ENCODE measurements around the gene ROCK2.

DNA sequence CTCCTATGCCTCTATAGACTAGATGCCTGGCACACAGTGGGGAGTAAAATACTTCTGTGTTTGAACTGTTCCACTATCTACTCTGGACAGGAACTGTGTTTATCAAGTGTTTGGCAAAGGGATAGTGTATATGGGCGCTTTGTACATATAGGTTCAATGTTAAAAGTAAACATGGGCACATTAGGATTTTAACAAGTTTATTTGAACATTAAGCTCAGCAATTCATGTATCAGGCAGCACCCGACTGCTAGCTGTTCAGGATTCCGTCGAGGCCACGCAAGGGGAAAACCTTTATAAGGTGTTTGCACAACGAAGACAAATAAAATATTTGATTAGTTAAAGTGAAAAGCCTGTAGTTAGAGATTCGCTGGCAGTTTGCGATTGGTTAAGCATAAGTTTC is 43.4 kb upstream of the ROCK2 start:
- TF ChIP-seq KDM1A (IDR thresholded peaks at IDR 0.05; ENCODE audit: low read depth): no peak
- TF ChIP-seq, protein P1, sequence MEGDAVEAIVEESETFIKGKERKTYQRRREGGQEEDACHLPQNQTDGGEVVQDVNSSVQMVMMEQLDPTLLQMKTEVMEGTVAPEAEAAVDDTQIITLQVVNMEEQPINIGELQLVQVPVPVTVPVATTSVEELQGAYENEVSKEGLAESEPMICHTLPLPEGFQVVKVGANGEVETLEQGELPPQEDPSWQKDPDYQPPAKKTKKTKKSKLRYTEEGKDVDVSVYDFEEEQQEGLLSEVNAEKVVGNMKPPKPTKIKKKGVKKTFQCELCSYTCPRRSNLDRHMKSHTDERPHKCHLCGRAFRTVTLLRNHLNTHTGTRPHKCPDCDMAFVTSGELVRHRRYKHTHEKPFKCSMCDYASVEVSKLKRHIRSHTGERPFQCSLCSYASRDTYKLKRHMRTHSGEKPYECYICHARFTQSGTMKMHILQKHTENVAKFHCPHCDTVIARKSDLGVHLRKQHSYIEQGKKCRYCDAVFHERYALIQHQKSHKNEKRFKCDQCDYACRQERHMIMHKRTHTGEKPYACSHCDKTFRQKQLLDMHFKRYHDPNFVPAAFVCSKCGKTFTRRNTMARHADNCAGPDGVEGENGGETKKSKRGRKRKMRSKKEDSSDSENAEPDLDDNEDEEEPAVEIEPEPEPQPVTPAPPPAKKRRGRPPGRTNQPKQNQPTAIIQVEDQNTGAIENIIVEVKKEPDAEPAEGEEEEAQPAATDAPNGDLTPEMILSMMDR (IDR thresholded peaks at IDR 0.05): no peak
- no peak for TF ChIP-seq NPAS2 (CRISPR knock-in tag; IDR thresholded peaks at IDR 0.05; ENCODE audit: borderline replicate concordance)
- no peak for TF ChIP-seq SREBF2 (IDR thresholded peaks at IDR 0.05)
- TF ChIP-seq POLR2AphosphoS2 (conservative IDR thresholded peaks at IDR 0.05; ENCODE audit: low read length): no peak
- TF ChIP-seq POLR2A (IDR thresholded peaks at IDR 0.05; ENCODE audit: low read length): no peak
- no peak for TF ChIP-seq RARB (CRISPR knock-in tag; IDR thresholded peaks at IDR 0.05)
- TF ChIP-seq RCOR1 (IDR thresholded peaks at IDR 0.05; ENCODE audit: low read depth, low read length): no peak
- TF ChIP-seq RAD21 (conservative IDR thresholded peaks at IDR 0.05 in 1 of 2, IDR thresholded peaks at IDR 0.05 in 1 of 2): no peak
